ENCODE measurements around the gene PDXK. TPM values are rescaled to one million over a fixed set of nuclear protein-coding genes. Genes with fewer than 3 reads are reported as not detected.
"Not testable (repeated sequence)": the region's sequence is repeated elsewhere in the genome, so short reads cannot be mapped to it uniquely, and the experiment has no call there.

PDXK gene
- 69.4 and 105 TPM in 2 replicates for total RNA-seq (ENCODE audit: low replicate concordance)

GRCh38 chr21:43718872-43719747, at the start of gene PDXK:
Gene PDXK, plus strand, starts transcription at chr21:43719129. Its CDS starts 166 bp downstream, at chr21:43719295.
- peak; percentile 69 for DNase-seq (ENCODE audit: low read depth)
- TF ChIP-seq CTCF (IDR thresholded peaks at IDR 0.05; ENCODE audit: insufficient read depth, low read length): no peak
- peak within 1 kb of the TSS; percentile 93 for H3K4me3 ChIP-seq (ENCODE audit: low read depth, low read length)

GRCh38 chr21:43669828-43670605, 48.9 kb upstream of the PDXK start:
- DNase-seq (ENCODE audit: low read depth): no peak
- TF ChIP-seq CTCF (IDR thresholded peaks at IDR 0.05; ENCODE audit: insufficient read depth, low read length): no peak
- no peak overlapping the region for H3K4me3 ChIP-seq (ENCODE audit: low read depth, low read length)

GRCh38 chr21:43675871-43676270, 43.1 kb upstream of the PDXK start:
- no peak for TF ChIP-seq CTCF (IDR thresholded peaks at IDR 0.05; ENCODE audit: insufficient read depth, low read length)

GRCh38 chr21:43676391-43676790, 42.5 kb upstream of the PDXK start:
- no peak overlapping the region for H3K4me3 ChIP-seq (ENCODE audit: low read depth, low read length)
- no peak for TF ChIP-seq CTCF (IDR thresholded peaks at IDR 0.05; ENCODE audit: insufficient read depth, low read length)
- no peak for DNase-seq (ENCODE audit: low read depth)

More at GRCh38 chr21:43675871-43676270, 43.1 kb upstream of the PDXK start:
- no peak overlapping the region for H3K4me3 ChIP-seq (ENCODE audit: low read depth, low read length)
- DNase-seq (ENCODE audit: low read depth): no peak

GRCh38 chr21:43679951-43680350, 39.0 kb upstream of the PDXK start:
- no peak overlapping the region for H3K4me3 ChIP-seq (ENCODE audit: low read depth, low read length)
- no peak for TF ChIP-seq CTCF (IDR thresholded peaks at IDR 0.05; ENCODE audit: insufficient read depth, low read length)
- no peak for DNase-seq (ENCODE audit: low read depth)

GRCh38 chr21:43680421-43680820, 38.5 kb upstream of the PDXK start:
- not testable (repeated sequence) for H3K4me3 ChIP-seq (ENCODE audit: low read depth, low read length); DNase-seq (ENCODE audit: low read depth)

GRCh38 chr21:43681650-43682049, 37.3 kb upstream of the PDXK start:
- no peak for DNase-seq (ENCODE audit: low read depth)
- no peak for TF ChIP-seq CTCF (IDR thresholded peaks at IDR 0.05; ENCODE audit: insufficient read depth, low read length)
- H3K4me3 ChIP-seq (ENCODE audit: low read depth, low read length): no peak overlapping the region
